ENCODE data around the gene NMS.

GRCh38 chr2:100422320-100423055, 47.8 kb upstream of the NMS start:
- TF ChIP-seq, protein P1, sequence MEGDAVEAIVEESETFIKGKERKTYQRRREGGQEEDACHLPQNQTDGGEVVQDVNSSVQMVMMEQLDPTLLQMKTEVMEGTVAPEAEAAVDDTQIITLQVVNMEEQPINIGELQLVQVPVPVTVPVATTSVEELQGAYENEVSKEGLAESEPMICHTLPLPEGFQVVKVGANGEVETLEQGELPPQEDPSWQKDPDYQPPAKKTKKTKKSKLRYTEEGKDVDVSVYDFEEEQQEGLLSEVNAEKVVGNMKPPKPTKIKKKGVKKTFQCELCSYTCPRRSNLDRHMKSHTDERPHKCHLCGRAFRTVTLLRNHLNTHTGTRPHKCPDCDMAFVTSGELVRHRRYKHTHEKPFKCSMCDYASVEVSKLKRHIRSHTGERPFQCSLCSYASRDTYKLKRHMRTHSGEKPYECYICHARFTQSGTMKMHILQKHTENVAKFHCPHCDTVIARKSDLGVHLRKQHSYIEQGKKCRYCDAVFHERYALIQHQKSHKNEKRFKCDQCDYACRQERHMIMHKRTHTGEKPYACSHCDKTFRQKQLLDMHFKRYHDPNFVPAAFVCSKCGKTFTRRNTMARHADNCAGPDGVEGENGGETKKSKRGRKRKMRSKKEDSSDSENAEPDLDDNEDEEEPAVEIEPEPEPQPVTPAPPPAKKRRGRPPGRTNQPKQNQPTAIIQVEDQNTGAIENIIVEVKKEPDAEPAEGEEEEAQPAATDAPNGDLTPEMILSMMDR (IDR thresholded peaks at IDR 0.05), result 0 out of 2 replicates have a peak, but pooled peaks have one; percentile 25
- TF ChIP-seq ATF6 (CRISPR knock-in tag; IDR thresholded peaks at IDR 0.05), result no peak
- TF ChIP-seq MLX (CRISPR knock-in tag; IDR thresholded peaks at IDR 0.05), result no peak
- TF ChIP-seq, protein P2, sequence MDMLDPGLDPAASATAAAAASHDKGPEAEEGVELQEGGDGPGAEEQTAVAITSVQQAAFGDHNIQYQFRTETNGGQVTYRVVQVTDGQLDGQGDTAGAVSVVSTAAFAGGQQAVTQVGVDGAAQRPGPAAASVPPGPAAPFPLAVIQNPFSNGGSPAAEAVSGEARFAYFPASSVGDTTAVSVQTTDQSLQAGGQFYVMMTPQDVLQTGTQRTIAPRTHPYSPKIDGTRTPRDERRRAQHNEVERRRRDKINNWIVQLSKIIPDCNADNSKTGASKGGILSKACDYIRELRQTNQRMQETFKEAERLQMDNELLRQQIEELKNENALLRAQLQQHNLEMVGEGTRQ (CRISPR knock-in tag; IDR thresholded peaks at IDR 0.05), result no peak
- TF ChIP-seq CREM (CRISPR knock-in tag; IDR thresholded peaks at IDR 0.05), result no peak
- TF ChIP-seq, protein P3, sequence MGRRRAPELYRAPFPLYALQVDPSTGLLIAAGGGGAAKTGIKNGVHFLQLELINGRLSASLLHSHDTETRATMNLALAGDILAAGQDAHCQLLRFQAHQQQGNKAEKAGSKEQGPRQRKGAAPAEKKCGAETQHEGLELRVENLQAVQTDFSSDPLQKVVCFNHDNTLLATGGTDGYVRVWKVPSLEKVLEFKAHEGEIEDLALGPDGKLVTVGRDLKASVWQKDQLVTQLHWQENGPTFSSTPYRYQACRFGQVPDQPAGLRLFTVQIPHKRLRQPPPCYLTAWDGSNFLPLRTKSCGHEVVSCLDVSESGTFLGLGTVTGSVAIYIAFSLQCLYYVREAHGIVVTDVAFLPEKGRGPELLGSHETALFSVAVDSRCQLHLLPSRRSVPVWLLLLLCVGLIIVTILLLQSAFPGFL (CRISPR knock-in tag; IDR thresholded peaks at IDR 0.05; ENCODE audit: borderline replicate concordance), result no peak
- TF ChIP-seq CBFB (CRISPR knock-in tag; IDR thresholded peaks at IDR 0.05; ENCODE audit: low read depth), result no peak
- no peak for TF ChIP-seq ZNF138 (CRISPR knock-in tag; conservative IDR thresholded peaks at IDR 0.05)
- TF ChIP-seq, protein P4, sequence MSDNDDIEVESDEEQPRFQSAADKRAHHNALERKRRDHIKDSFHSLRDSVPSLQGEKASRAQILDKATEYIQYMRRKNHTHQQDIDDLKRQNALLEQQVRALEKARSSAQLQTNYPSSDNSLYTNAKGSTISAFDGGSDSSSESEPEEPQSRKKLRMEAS (CRISPR knock-in tag; IDR thresholded peaks at IDR 0.05), result no peak
- TF ChIP-seq NR1H2 (CRISPR knock-in tag; IDR thresholded peaks at IDR 0.05), result no peak
- no peak for TF ChIP-seq NFE2L1 (CRISPR knock-in tag; IDR thresholded peaks at IDR 0.05)
- no peak for TF ChIP-seq SMAD3 (CRISPR knock-in tag; IDR thresholded peaks at IDR 0.05; ENCODE audit: borderline replicate concordance)
- no peak for TF ChIP-seq FOXJ3 (CRISPR knock-in tag; IDR thresholded peaks at IDR 0.05; ENCODE audit: borderline replicate concordance)

Measured in WTC11 (cell line).